PFSK-1 (cell line): ENCODE results near the gene RBP3.

Experiments used
- POLR2AphosphoS5 ChIP-seq: IDR thresholded peaks from 2 replicates; pipeline ENCODE4 v1.6.1; 2012; ENCODE audit warnings: low read depth, mild to moderate bottlenecking, control low read depth, low read length, moderate library complexity
- REST ChIP-seq, 2 experiments: IDR thresholded peaks; 2 replicates each; pipeline versions ENCODE4 v1.6.1 to v1.8.0; 2011 to 2012; ENCODE audit warnings: low read depth in 2 of 2, low read length in 2 of 2, control low read depth in 1 of 2, inconsistent platforms in 1 of 2, mild to moderate bottlenecking in 1 of 2, moderate library complexity in 1 of 2; ENCODE audit not compliant: insufficient read depth in 1 of 2
- SIN3A ChIP-seq: IDR thresholded peaks from 2 replicates; pipeline ENCODE4 v1.6.1; 2012; ENCODE audit warnings: mild to moderate bottlenecking, low read length, moderate library complexity, borderline replicate concordance; ENCODE audit not compliant: insufficient read depth
- TAF1 ChIP-seq: IDR thresholded peaks from 2 replicates; pipeline ENCODE4 v1.6.1; 2012; ENCODE audit warnings: low read length, control low read depth, borderline replicate concordance; ENCODE audit not compliant: insufficient read depth

DNA sequence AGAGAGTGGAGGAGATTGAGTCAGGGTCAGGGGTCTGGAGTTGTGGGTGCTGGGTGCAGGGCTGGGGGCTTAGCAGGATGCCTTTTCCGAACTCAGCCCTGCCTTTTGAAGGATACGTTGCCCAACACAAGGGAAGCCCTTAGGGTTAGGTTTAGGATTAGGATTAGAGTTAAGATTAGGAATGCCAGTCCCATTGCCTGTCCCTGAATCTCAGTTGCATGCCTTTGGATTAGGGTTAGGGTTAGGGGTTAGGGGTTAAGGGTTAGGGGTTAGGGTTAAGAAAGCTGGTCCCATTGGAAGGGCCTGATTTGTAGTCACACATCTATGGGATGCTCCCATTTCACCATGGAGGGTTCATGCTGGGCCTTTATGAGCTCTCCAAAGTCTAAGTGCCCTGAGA lies 56.8 kb downstream of the RBP3 start:
- TF ChIP-seq POLR2AphosphoS5 (no peak), SIN3A (no peak), TAF1 (no peak), REST (IDR thresholded peaks at IDR 0.05; ENCODE audit: insufficient read depth in 1 of 2, low read depth in 2 of 2, low read length in 2 of 2) (no peak)
